Sigmoid colon (tissue), 3 donors: ENCODE measurements around the gene RIN2.

ENCODE experiments used
- CTCF ChIP-seq, 4 experiments: fragments of 450-650 bp in 3 of 4; fragments of 200-600 bp in 1 of 4; IDR thresholded peaks; one replicate each; pipeline ENCODE4 v1.5.1; 2016 to 2019; ENCODE audit warnings: antibody characterized with exemption in 4 of 4, mild to moderate bottlenecking in 3 of 4, moderate library complexity in 2 of 4
- POLR2A ChIP-seq, 2 donors: fragments of 450-650 bp; IDR thresholded peaks; one replicate each; pipeline ENCODE4 v1.6.1; 2016; ENCODE audit warnings: antibody characterized with exemption in 2 of 2, mild to moderate bottlenecking in 2 of 2, moderate library complexity in 2 of 2

- TF ChIP-seq POLR2A (IDR thresholded peaks at IDR 0.05): no peak
- no peak for TF ChIP-seq CTCF (IDR thresholded peaks at IDR 0.05)
These were observed 43.5 kb upstream of the RIN2 start for GRCh38 chr20:19714579-19714840.
